CD4-positive, alpha-beta T cell treated with Interleukin-1 beta for 1 hour (primary cell): ENCODE measurements around the gene CDC42.

Experiments
- DNase-seq, 2 donors: peaks; one replicate each; pipeline ENCODE4 v3.0.0-alpha.2; 2020 to 2022

Gene CDC42

GRCh38 chr1:22076346-22076745, 23.8 kb downstream of the CDC42 start:
- no peak for DNase-seq

GRCh38 chr1:22077728-22078127, 25.2 kb downstream of the CDC42 start:
- no peak for DNase-seq

GRCh38 chr1:22078133-22078532, 25.6 kb downstream of the CDC42 start:
- no peak for DNase-seq

- DNase-seq: no peak
These were observed 27.7 kb downstream of the CDC42 start for GRCh38 chr1:22080191-22080590.

- DNase-seq: no peak
These were observed 35.8 kb downstream of the CDC42 start for GRCh38 chr1:22088331-22088730.

GRCh38 chr1:22089134-22089571, 36.6 kb downstream of the CDC42 start:
- DNase-seq: no peak

GRCh38 chr1:22089787-22090186, 37.3 kb downstream of the CDC42 start:
- peak in 1 of 2 donors; percentile 16 for DNase-seq

GRCh38 chr1:22090867-22091266, 38.4 kb downstream of the CDC42 start:
- DNase-seq: no peak

- DNase-seq: peak; percentile 34 to 46
These were observed 39.7 kb downstream of the CDC42 start for GRCh38 chr1:22092026-22092768.

- DNase-seq: no peak
These were observed 41.0 kb downstream of the CDC42 start for GRCh38 chr1:22093513-22093912.

GRCh38 chr1:22096036-22096435, 43.5 kb downstream of the CDC42 start:
- no peak for DNase-seq

GRCh38 chr1:22096463-22096862, 44.0 kb downstream of the CDC42 start:
- DNase-seq: no peak

- DNase-seq: no peak
These were observed 46.2 kb downstream of the CDC42 start for GRCh38 chr1:22098752-22099151.

- DNase-seq: no peak
These were observed 47.7 kb downstream of the CDC42 start for GRCh38 chr1:22100168-22100567.

GRCh38 chr1:22101199-22101598, 48.7 kb downstream of the CDC42 start:
- no peak for DNase-seq

- DNase-seq: no peak
These were observed 49.5 kb downstream of the CDC42 start for GRCh38 chr1:22101995-22102394.

- DNase-seq: no peak
These were observed 50.2 kb downstream of the CDC42 start for GRCh38 chr1:22102746-22103145.

- no peak for DNase-seq
These were observed 51.6 kb downstream of the CDC42 start for GRCh38 chr1:22104094-22104493.

GRCh38 chr1:22104865-22105437, 52.4 kb downstream of the CDC42 start:
- peak; percentile 36 to 61 for DNase-seq

- peak; percentile 34 to 58 for DNase-seq
These were observed 53.2 kb downstream of the CDC42 start for GRCh38 chr1:22105611-22106207.

GRCh38 chr1:22107126-22107525, 54.6 kb downstream of the CDC42 start:
- no peak for DNase-seq

GRCh38 chr1:22108339-22109105, 56.0 kb downstream of the CDC42 start:
- no peak for DNase-seq

GRCh38 chr1:22110016-22110415, 57.5 kb downstream of the CDC42 start:
- DNase-seq: no peak

GRCh38 chr1:22111115-22111514, 58.6 kb downstream of the CDC42 start:
- DNase-seq: no peak
